H1 (cell line): ENCODE results near the gene SYVN1. TPM values are rescaled to one million over a fixed set of nuclear protein-coding genes. Genes with fewer than 3 reads are reported as not detected.

Source experiments
- ASH2L ChIP-seq: fragments of 200-600, 300-600 bp; sonication (generic); IDR thresholded peaks from one replicate; pipeline ENCODE4 v1.7.1; 2017; ENCODE audit warnings: low read length
- ATF3 ChIP-seq: IDR thresholded peaks from 2 replicates; pipeline ENCODE4 v1.6.1; 2011; ENCODE audit warnings: low read depth, mild to moderate bottlenecking, low read length; ENCODE audit not compliant: insufficient read depth
- CHD1 ChIP-seq: IDR thresholded peaks from 2 replicates; pipeline ENCODE4 v1.6.1; 2012; ENCODE audit warnings: low read depth, low read length, improper control_type of control experiment
- EGR1 ChIP-seq: IDR thresholded peaks from 2 replicates; pipeline ENCODE4 v1.6.1; 2011; ENCODE audit warnings: low read depth, low read length, borderline replicate concordance
- GTF2F1 ChIP-seq: IDR thresholded peaks from 2 replicates; pipeline ENCODE4 v1.6.1; 2012; ENCODE audit warnings: low read depth, low read length, improper control_type of control experiment, borderline replicate concordance
- KDM1A ChIP-seq: fragments of 200-600, 300-600 bp; sonication (generic); IDR thresholded peaks from 2 replicates; pipeline ENCODE4 v1.7.1; 2016; ENCODE audit warnings: mild to moderate bottlenecking, low read length, borderline replicate concordance
- KDM4A ChIP-seq: IDR thresholded peaks from one replicate; pipeline ENCODE4 v1.7.1; 2012; ENCODE audit warnings: low read depth, mild to moderate bottlenecking, moderate library complexity, low read length, inconsistent platforms; ENCODE audit not compliant: severe bottlenecking
- MAFK ChIP-seq: IDR thresholded peaks from 2 replicates; pipeline ENCODE4 v1.6.1; 2012; ENCODE audit warnings: low read depth, mild to moderate bottlenecking, improper control_type of control experiment, low read length
- MAX ChIP-seq: IDR thresholded peaks from 2 replicates; pipeline ENCODE4 v1.6.1; 2012; ENCODE audit warnings: inconsistent platforms
- NRF1 ChIP-seq: IDR thresholded peaks from 2 replicates; pipeline ENCODE4 v1.6.1; 2011; ENCODE audit warnings: mild to moderate bottlenecking, low read depth, low read length, improper control_type of control experiment
- POLR2A ChIP-seq, 2 experiments: IDR thresholded peaks; 1 replicate in 1 of 2; 2 replicates in 1 of 2; pipeline ENCODE4 v1.6.1; 2011; ENCODE audit warnings: low read depth in 2 of 2, low read length in 2 of 2, mild to moderate bottlenecking in 2 of 2; ENCODE audit errors: control extremely low read depth in 1 of 2
- POLR2AphosphoS5 ChIP-seq: IDR thresholded peaks from 2 replicates; pipeline ENCODE4 v1.6.1; 2011; ENCODE audit warnings: low read depth, low read length
- SIN3A ChIP-seq, 2 experiments: IDR thresholded peaks in 1 of 2; conservative IDR thresholded peaks in 1 of 2; 2 replicates each; pipeline ENCODE4 v1.6.1; 2011 to 2012; ENCODE audit warnings: low read length in 2 of 2, improper control_type of control experiment in 1 of 2, low read depth in 1 of 2, mild to moderate bottlenecking in 1 of 2
- TBP ChIP-seq: IDR thresholded peaks from 2 replicates; pipeline ENCODE4 v1.6.1; 2011; ENCODE audit warnings: low read depth, low read length, improper control_type of control experiment
- TCF12 ChIP-seq: IDR thresholded peaks from 2 replicates; pipeline ENCODE4 v1.6.1; 2011; ENCODE audit warnings: low read depth, mild to moderate bottlenecking, low read length
- USF2 ChIP-seq: IDR thresholded peaks from 2 replicates; pipeline ENCODE4 v1.6.1; 2011; ENCODE audit warnings: low read length, improper control_type of control experiment
- polyA plus RNA-seq, 7 experiments: library from polyadenylated mRNA; depleted of rRNA in 3 of 7; stranded (reverse) in 5 of 7; unstranded in 2 of 7; fragments of >200 nt in 5 of 7; fragments of 200-250 nt in 2 of 7; gene quantifications; 1 replicate in 5 of 7; 2 replicates in 1 of 7; 4 replicates in 1 of 7; pipeline versions ENCODE4 v1.2.1 to v1.2.3, GENCODE V29; 2011 to 2013; ENCODE audit warnings: missing spikeins in 2 of 7, mixed read lengths in 2 of 7
- total RNA-seq: library from RNA; stranded (reverse); fragmentation: NEBNext Ultra II Directional; extraction: Animal tissue kit (Norgen Biotek cat#: 25700); gene quantifications from 2 replicates; pipeline ENCODE4 v1.2.1, GENCODE V29; 2021

Gene SYVN1
- total and polyA plus RNA-seq, 2 of the 8 experiments (the other 6 are each of a cell fraction or from before 2014, with no cell fraction given): 27.8 to 29.4 TPM

- no peak for TF ChIP-seq MAFK
- TF ChIP-seq SIN3A (conservative IDR thresholded peaks at IDR 0.05 in 1 of 2, IDR thresholded peaks at IDR 0.05 in 1 of 2; ENCODE audit: low read depth in 1 of 2, low read length in 2 of 2): peak; percentile 25 to 87; a peak in 1 of 4 replicates
- no peak for TF ChIP-seq KDM1A
- TF ChIP-seq TCF12: peak; percentile 54; the same call in 1 of the 2 replicates
- TF ChIP-seq MAX: peak; percentile 70
- TF ChIP-seq EGR1: 0 out of 2 replicates have a peak, but pooled peaks have one; percentile 14
- 0 out of 2 replicates have a peak, but pooled peaks have one; percentile 27 for TF ChIP-seq TBP
- TF ChIP-seq ATF3: no peak
- TF ChIP-seq CHD1: no peak
- no peak for TF ChIP-seq GTF2F1
- peak in 1 of 2 experiments; percentile 60; a peak in 2 of 3 replicates for TF ChIP-seq POLR2A (IDR thresholded peaks at IDR 0.05; ENCODE audit: control extremely low read depth in 1 of 2, low read depth in 2 of 2, low read length in 2 of 2)
- peak; percentile 62 for TF ChIP-seq USF2
- TF ChIP-seq NRF1: no peak
- TF ChIP-seq POLR2AphosphoS5: no peak
- peak; percentile 11 for TF ChIP-seq KDM4A
- TF ChIP-seq ASH2L: peak; percentile 36
Observed at GRCh38 chr11:65182258-65183170, 48.2 kb upstream of the SYVN1 start (continued).
